GM18907 (cell line): Measurements from ENCODE around the gene GCNA.
A peak's percentile ranks its signal among the peaks of the same experiment; 100 is the strongest.

ENCODE experiments used
- ATAC-seq: cut with Tn5 transposase; IDR thresholded peaks from one replicate; pipeline ENCODE4 v1.9.1; 2021; ENCODE audit warnings: mild to moderate bottlenecking, moderate library complexity; ENCODE audit not compliant: unreplicated experiment

The GCNA gene

GRCh38 chrX:71578253-71579135 lies at the start of gene GCNA:
Gene GCNA, plus strand, starts transcription at chrX:71578437. Its CDS starts 2,385 bp downstream, at chrX:71580822.
- ATAC-seq: no peak

GRCh38 chrX:71532078-71532752 lies 46.0 kb upstream of the GCNA start:
- ATAC-seq: peak; percentile 14

- ATAC-seq: peak; percentile 81
These were observed 45.3 kb upstream of the GCNA start, which contains the start of gene OGT for GRCh38 chrX:71532753-71533425. Gene OGT, plus strand, starts transcription at chrX:71533104. Its CDS starts 196 bp downstream, at chrX:71533300.

GRCh38 chrX:71533516-71533850 lies 44.8 kb upstream of the GCNA start:
- no peak for ATAC-seq

GRCh38 chrX:71533851-71534561 lies 44.2 kb upstream of the GCNA start:
- no peak for ATAC-seq

- ATAC-seq: no peak
These were observed 43.3 kb upstream of the GCNA start for GRCh38 chrX:71534773-71535544.

GRCh38 chrX:71536285-71536684 lies 42.0 kb upstream of the GCNA start:
- no peak for ATAC-seq

- ATAC-seq: no peak
These were observed 40.5 kb upstream of the GCNA start for GRCh38 chrX:71537743-71538142.

GRCh38 chrX:71540801-71541200 lies 37.4 kb upstream of the GCNA start:
- ATAC-seq: peak; percentile 12

GRCh38 chrX:71541210-71542022 lies 36.8 kb upstream of the GCNA start:
- peak; percentile 76 for ATAC-seq

GRCh38 chrX:71542411-71542810 lies 35.8 kb upstream of the GCNA start:
- ATAC-seq: no peak

GRCh38 chrX:71542825-71543224 lies 35.4 kb upstream of the GCNA start:
- no peak for ATAC-seq

- no peak for ATAC-seq
These were observed 34.9 kb upstream of the GCNA start for GRCh38 chrX:71543316-71543715.

- no peak for ATAC-seq
These were observed 32.9 kb upstream of the GCNA start for GRCh38 chrX:71545364-71545763.

GRCh38 chrX:71546879-71547278 lies 31.4 kb upstream of the GCNA start:
- ATAC-seq: no peak

- no peak for ATAC-seq
These were observed 30.9 kb upstream of the GCNA start for GRCh38 chrX:71547339-71547738.

GRCh38 chrX:71549986-71550385 lies 28.3 kb upstream of the GCNA start:
- no peak for ATAC-seq

- no peak for ATAC-seq
These were observed 27.7 kb upstream of the GCNA start for GRCh38 chrX:71550578-71550977.

GRCh38 chrX:71556036-71556435 lies 22.2 kb upstream of the GCNA start:
- ATAC-seq: no peak
